ENCODE measurements around the gene HDHD2. TPM values are rescaled to one million over a fixed set of nuclear protein-coding genes. Genes with fewer than 3 reads are reported as not detected.
"Not testable (repeated sequence)": the region's sequence is repeated elsewhere in the genome, so short reads cannot be mapped to it uniquely, and the experiment has no call there.

Gene HDHD2, protein sequence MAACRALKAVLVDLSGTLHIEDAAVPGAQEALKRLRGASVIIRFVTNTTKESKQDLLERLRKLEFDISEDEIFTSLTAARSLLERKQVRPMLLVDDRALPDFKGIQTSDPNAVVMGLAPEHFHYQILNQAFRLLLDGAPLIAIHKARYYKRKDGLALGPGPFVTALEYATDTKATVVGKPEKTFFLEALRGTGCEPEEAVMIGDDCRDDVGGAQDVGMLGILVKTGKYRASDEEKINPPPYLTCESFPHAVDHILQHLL
- 54.4 and 85.0 TPM in 2 replicates for total RNA-seq (ENCODE audit: low replicate concordance)

DNA sequence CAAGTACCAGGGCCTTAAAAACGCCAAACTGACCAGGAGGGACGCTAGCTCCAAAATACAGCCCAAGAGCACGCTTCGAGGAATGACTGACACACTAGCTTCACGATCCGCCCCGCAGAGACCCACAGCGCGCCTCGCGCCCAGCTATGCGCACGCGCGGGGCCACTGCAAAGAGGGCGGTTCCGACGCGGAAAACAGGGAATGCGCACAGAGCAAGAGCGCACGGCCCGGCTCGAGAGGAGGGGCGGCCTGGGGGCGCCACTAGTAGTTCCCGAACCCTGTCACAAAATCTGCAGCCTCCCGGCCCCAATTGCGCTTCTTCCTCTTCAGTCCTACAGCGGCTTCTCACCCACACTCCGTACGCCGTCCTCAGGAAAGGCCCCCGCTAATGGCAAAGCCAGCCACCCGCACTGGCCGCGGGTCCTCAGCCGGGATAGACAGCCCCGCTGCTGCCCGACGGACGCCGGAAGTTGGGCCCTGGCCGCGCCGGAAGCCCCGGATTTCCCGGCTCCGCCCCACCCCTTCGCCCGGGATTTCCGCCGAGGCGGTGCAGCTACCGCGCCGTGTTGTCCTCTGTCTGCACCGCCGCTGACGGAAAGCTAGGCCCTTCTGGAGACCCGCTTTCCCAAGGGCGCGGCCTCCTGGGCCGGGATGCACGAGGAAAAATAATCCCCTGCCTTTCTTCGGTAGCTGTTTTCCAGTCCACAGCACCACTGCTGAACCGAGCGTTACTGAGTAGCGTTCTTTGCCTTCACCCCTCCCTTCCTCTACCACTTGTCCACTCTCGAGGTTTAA, at the start of gene HDHD2:
HDHD2 (minus strand) TSS at position 472 of the 795 bp plus-strand sequence. CDS start 14,061 bp downstream, outside the sequence.
- Mint-ChIP-seq H3K27ac (peak within 1 kb of the TSS; percentile 96), H3K27me3 (ENCODE audit: insufficient read depth, low read depth) (peaks cover 4% of the 10 kb centered on the region), H3K4me1 (peaks cover 23% of the 10 kb centered on the region), H3K36me3 (peaks cover 18% of the 10 kb centered on the region), H3K9me3 (no peaks in the 10 kb centered on the region), H3K4me3 (peak within 1 kb of the TSS; percentile 95)
- Histone ChIP-seq H3K79me2 (ENCODE audit: low read depth) (peaks cover 48% of the 10 kb centered on the region), H3K27me3 (no peaks in the 10 kb centered on the region), H3K36me3 (peaks cover 6% of the 10 kb centered on the region), H3K9ac (peak within 1 kb of the TSS; percentile 76), H4K20me1 (ENCODE audit: low read depth) (peaks cover 15% of the 10 kb centered on the region), H3K9me3 (ENCODE audit: low read depth) (no peaks in the 10 kb centered on the region), H3K4me3 (peak within 1 kb of the TSS; percentile 75), H3K4me1 (peaks cover 14% of the 10 kb centered on the region), H3F3A (ENCODE audit: low read depth) (peaks cover 41% of the 10 kb centered on the region), H2AFZ (replicated peaks) (peak within 1 kb of the TSS; percentile 86), H3K4me2 (peak within 1 kb of the TSS; percentile 92), H3K27ac (peak within 1 kb of the TSS; percentile 87)
- TF ChIP-seq EZH2 (IDR thresholded peaks at IDR 0.05) (peak; percentile 53), EZH2phosphoT487 (IDR thresholded peaks at IDR 0.05) (no peak)
- TF ChIP-seq, protein P1, sequence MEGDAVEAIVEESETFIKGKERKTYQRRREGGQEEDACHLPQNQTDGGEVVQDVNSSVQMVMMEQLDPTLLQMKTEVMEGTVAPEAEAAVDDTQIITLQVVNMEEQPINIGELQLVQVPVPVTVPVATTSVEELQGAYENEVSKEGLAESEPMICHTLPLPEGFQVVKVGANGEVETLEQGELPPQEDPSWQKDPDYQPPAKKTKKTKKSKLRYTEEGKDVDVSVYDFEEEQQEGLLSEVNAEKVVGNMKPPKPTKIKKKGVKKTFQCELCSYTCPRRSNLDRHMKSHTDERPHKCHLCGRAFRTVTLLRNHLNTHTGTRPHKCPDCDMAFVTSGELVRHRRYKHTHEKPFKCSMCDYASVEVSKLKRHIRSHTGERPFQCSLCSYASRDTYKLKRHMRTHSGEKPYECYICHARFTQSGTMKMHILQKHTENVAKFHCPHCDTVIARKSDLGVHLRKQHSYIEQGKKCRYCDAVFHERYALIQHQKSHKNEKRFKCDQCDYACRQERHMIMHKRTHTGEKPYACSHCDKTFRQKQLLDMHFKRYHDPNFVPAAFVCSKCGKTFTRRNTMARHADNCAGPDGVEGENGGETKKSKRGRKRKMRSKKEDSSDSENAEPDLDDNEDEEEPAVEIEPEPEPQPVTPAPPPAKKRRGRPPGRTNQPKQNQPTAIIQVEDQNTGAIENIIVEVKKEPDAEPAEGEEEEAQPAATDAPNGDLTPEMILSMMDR (IDR thresholded peaks at IDR 0.05): no peak
- DNase-seq (ENCODE audit: low spot score): peak; percentile 91

DNA sequence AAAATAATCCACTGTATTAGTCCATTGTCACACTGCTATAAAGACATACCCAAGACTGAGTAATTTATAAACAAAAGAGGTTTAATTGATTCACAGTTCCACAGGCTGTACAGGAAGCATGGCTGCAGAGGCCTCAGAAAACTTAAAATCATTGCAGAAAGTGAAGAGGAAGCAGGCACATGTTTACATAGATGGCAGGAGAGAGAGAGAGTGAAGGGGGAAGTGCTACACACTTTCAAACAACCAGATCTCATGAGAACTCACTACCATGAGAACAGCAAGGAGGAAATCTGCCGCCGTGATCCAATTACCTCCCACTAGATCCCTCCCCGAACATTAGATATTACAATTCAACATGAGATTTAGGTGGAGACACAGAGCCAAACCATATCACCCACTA, 45.7 kb upstream of the HDHD2 start:
- not testable (repeated sequence) for H3K27me3 Mint-ChIP-seq (ENCODE audit: insufficient read depth, low read depth); H3K9ac ChIP-seq; DNase-seq (ENCODE audit: low spot score); H3K27ac ChIP-seq; H3F3A ChIP-seq (ENCODE audit: low read depth); H3K36me3 ChIP-seq; H3K4me2 ChIP-seq; H3K4me1 Mint-ChIP-seq; H3K27ac Mint-ChIP-seq; H4K20me1 ChIP-seq (ENCODE audit: low read depth); H3K27me3 ChIP-seq; H3K4me3 Mint-ChIP-seq; H3K9me3 ChIP-seq (ENCODE audit: low read depth); H3K9me3 Mint-ChIP-seq; H3K4me1 ChIP-seq; H3K4me3 ChIP-seq; H3K36me3 Mint-ChIP-seq; H3K79me2 ChIP-seq (ENCODE audit: low read depth)
- H2AFZ ChIP-seq (replicated peaks): peak overlapping the region; percentile 76

DNA sequence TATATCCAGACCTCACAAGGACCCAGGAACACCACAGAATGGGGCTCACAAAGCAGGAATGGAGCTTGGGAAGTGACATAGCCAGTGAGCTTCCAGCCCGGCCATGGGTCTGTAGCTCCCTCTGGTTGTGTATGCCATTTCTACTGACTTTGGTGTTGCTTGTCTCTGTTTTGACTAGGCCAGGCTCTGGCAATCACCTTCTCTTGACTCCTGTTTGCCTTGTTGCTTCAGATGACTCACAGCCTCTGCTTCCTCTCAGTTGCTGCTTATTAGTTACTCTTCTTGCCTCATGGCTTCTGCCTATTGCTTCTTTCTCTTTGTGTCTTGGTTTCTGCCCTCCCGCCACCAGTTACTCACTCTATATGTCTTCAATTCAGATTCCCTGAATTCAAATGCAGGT, 41.7 kb upstream of the HDHD2 start:
- no peaks in the 10 kb centered on the region for H3K27me3 ChIP-seq
- H2AFZ ChIP-seq (replicated peaks): no peak overlapping the region
- no peak overlapping the region for H3K9ac ChIP-seq
- H3K4me3 ChIP-seq: no peak overlapping the region
- H3K36me3 Mint-ChIP-seq: no peaks in the 10 kb centered on the region
- TF ChIP-seq, protein P1 (IDR thresholded peaks at IDR 0.05): no peak
- no peak for TF ChIP-seq EZH2 (IDR thresholded peaks at IDR 0.05)
- TF ChIP-seq EZH2phosphoT487 (IDR thresholded peaks at IDR 0.05): no peak
- no peaks in the 10 kb centered on the region for H4K20me1 ChIP-seq (ENCODE audit: low read depth)
- H3K4me1 Mint-ChIP-seq: no peaks in the 10 kb centered on the region
- no peak overlapping the region for H3K27ac Mint-ChIP-seq
- DNase-seq (ENCODE audit: low spot score): no peak
- H3K27ac ChIP-seq: no peak overlapping the region
- no peak overlapping the region for H3K4me2 ChIP-seq
- H3K36me3 ChIP-seq: no peaks in the 10 kb centered on the region
- H3F3A ChIP-seq (ENCODE audit: low read depth): no peaks in the 10 kb centered on the region
- no peaks in the 10 kb centered on the region for H3K4me1 ChIP-seq
- H3K4me3 Mint-ChIP-seq: no peak overlapping the region
- H3K79me2 ChIP-seq (ENCODE audit: low read depth): no peaks in the 10 kb centered on the region
- no peaks in the 10 kb centered on the region for H3K9me3 Mint-ChIP-seq
- H3K27me3 Mint-ChIP-seq (ENCODE audit: insufficient read depth, low read depth): peaks cover 2% of the 10 kb centered on the region
- no peaks in the 10 kb centered on the region for H3K9me3 ChIP-seq (ENCODE audit: low read depth)

DNA sequence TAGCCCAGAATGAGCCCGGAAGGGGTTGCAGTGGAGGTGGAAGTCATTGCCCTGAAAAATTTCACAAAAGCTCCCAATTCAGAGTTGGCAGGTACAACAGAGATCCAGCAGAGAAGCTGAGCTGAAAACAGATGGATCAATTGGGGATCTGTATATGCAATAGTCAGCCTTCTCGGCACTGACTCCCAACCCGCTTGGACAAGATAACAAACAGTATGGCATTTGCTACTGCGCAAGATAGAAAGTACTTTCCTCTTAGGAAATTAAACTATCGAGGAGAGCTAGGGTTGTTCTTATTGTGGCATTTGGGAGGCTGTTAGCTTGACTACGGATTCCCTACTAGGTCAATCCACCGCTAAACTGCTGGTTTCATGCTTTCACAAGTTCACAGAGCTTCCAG, 37.4 kb upstream of the HDHD2 start:
- Mint-ChIP-seq H3K36me3 (no peaks in the 10 kb centered on the region), H3K4me3 (no peak overlapping the region), H3K9me3 (peaks cover 22% of the 10 kb centered on the region), H3K27ac (no peak overlapping the region), H3K27me3 (ENCODE audit: insufficient read depth, low read depth) (peaks cover 8% of the 10 kb centered on the region), H3K4me1 (no peaks in the 10 kb centered on the region)
- no peak for DNase-seq (ENCODE audit: low spot score)
- no peaks in the 10 kb centered on the region for H4K20me1 ChIP-seq (ENCODE audit: low read depth)
- H3F3A ChIP-seq (ENCODE audit: low read depth): no peaks in the 10 kb centered on the region
- H2AFZ ChIP-seq (replicated peaks): peak overlapping the region; percentile 7
- peaks cover 11% of the 10 kb centered on the region for H3K9me3 ChIP-seq (ENCODE audit: low read depth)
- no peak overlapping the region for H3K4me3 ChIP-seq
- TF ChIP-seq EZH2phosphoT487 (IDR thresholded peaks at IDR 0.05): no peak
- TF ChIP-seq, protein P1 (IDR thresholded peaks at IDR 0.05): no peak
- no peak for TF ChIP-seq EZH2 (IDR thresholded peaks at IDR 0.05)
- no peaks in the 10 kb centered on the region for H3K36me3 ChIP-seq
- H3K27me3 ChIP-seq: no peaks in the 10 kb centered on the region
- H3K4me1 ChIP-seq: no peaks in the 10 kb centered on the region
- no peak overlapping the region for H3K27ac ChIP-seq
- no peak overlapping the region for H3K9ac ChIP-seq
- no peaks in the 10 kb centered on the region for H3K79me2 ChIP-seq (ENCODE audit: low read depth)
- H3K4me2 ChIP-seq: no peak overlapping the region
